ENCODE data around the gene CDH5. TPM values are rescaled to one million over a fixed set of nuclear protein-coding genes. Genes with fewer than 3 reads are reported as not detected.
A peak's percentile ranks its signal among the peaks of the same experiment; 100 is the strongest.

The CDH5 gene
- 0.21 TPM for polyA plus RNA-seq (2013, experiment 1 of 2)
- polyA plus RNA-seq (2013, experiment 2 of 2): 0.25 TPM

GRCh38 chr16:66366433-66367299 is at the start of gene CDH5:
Gene CDH5, plus strand, starts transcription at chr16:66366691. Its CDS starts 12,647 bp downstream, at chr16:66379338.
- Histone ChIP-seq H3K27me3 (ENCODE audit: control insufficient read depth in 3 of 3, insufficient read depth in 3 of 3, low read depth in 1 of 3, low read length in 3 of 3) (no peaks in the 10 kb centered on the region), H3K14ac (ENCODE audit: low read length) (peak within 1 kb of the TSS; percentile 51), H3K4me1 (ENCODE audit: control insufficient read depth in 2 of 2, insufficient read depth in 1 of 2, low read depth in 1 of 2, low read length in 2 of 2) (peaks cover 18 to 27% of the 10 kb centered on the region in 2 donors), H3K9ac (ENCODE audit: low read depth, low read length, poor library complexity) (no peak within 1 kb of the TSS), H2BK12ac (ENCODE audit: low read length) (no peak within 1 kb of the TSS), H3K27ac (replicated peaks; ENCODE audit: low read length) (no peak within 1 kb of the TSS), H3K4me3 (ENCODE audit: low read length in 2 of 2) (no peak within 1 kb of the TSS), H3K4me2 (ENCODE audit: insufficient read depth, low read length, poor library complexity, severe bottlenecking) (no peak within 1 kb of the TSS), H3K18ac (ENCODE audit: low read length) (peak within 1 kb of the TSS; percentile 78), H2AFZ (ENCODE audit: low read length) (peak within 1 kb of the TSS; percentile 71), H2BK5ac (ENCODE audit: low read length) (no peak within 1 kb of the TSS), H3K23ac (ENCODE audit: low read depth, low read length, poor library complexity) (no peak within 1 kb of the TSS), H2BK120ac (ENCODE audit: low read depth, low read length) (peak within 1 kb of the TSS; percentile 2), H3K79me1 (ENCODE audit: low read depth, low read length) (no peaks in the 10 kb centered on the region), H2BK15ac (ENCODE audit: low read length) (peak within 1 kb of the TSS; percentile 34), H3K36me3 (replicated peaks in 1 of 2; ENCODE audit: control insufficient read depth in 2 of 2, insufficient read depth in 2 of 2, low read length in 2 of 2) (no peaks in the 10 kb centered on the region), H2AK5ac (ENCODE audit: low read depth, low read length) (peak within 1 kb of the TSS; percentile 41), H4K8ac (ENCODE audit: low read depth, low read length) (no peak within 1 kb of the TSS), H3K4ac (ENCODE audit: low read length) (no peak within 1 kb of the TSS), H3K9me3 (replicated peaks in 1 of 2; ENCODE audit: control insufficient read depth in 2 of 2, insufficient read depth in 1 of 2, low read depth in 1 of 2, low read length in 2 of 2) (no peaks in the 10 kb centered on the region), H4K91ac (ENCODE audit: low read depth, low read length, poor library complexity) (peak within 1 kb of the TSS; percentile 38)
- no CpG with 5 or more reads among the region's 25 CpGs for WGBS, 2 donors (ENCODE audit: extremely low coverage in 2 of 2, insufficient read length in 2 of 2, insufficient replicate concordance in 1 of 2)
- DNase-seq (ENCODE audit: low spot score): no peak

DNA sequence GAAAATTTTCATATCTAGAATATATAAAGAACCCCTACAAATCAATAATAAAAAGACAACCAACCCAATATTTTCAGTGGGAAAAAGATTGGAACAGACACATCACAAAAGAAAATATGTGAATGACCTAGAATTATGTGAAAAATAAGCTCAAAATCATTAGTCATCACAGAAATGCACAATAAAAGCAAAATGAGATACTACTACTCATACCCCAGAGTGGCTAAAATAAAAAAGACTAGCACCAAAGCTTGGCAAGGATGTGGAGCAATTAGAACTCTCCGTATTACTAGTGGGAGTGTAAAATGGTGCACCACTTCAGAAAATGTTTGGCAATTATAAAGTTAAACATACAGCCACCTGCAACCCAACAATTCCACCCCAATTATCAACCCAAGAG is 48.0 kb upstream of the CDH5 start:
- no peaks in the 10 kb centered on the region for H3K79me1 ChIP-seq (ENCODE audit: low read depth, low read length)
- no peak overlapping the region for H3K4me3 ChIP-seq (ENCODE audit: low read length in 2 of 2)
- H3K9me3 ChIP-seq (replicated peaks in 1 of 2; ENCODE audit: control insufficient read depth in 2 of 2, insufficient read depth in 1 of 2, low read depth in 1 of 2, low read length in 2 of 2): no peaks in the 10 kb centered on the region
- H3K27me3 ChIP-seq (ENCODE audit: control insufficient read depth in 3 of 3, insufficient read depth in 3 of 3, low read depth in 1 of 3, low read length in 3 of 3): no peaks in the 10 kb centered on the region
- no peak overlapping the region for H4K91ac ChIP-seq (ENCODE audit: low read depth, low read length, poor library complexity)
- no peak overlapping the region for H3K14ac ChIP-seq (ENCODE audit: low read length)
- H3K23ac ChIP-seq (ENCODE audit: low read depth, low read length, poor library complexity): no peak overlapping the region
- no peak overlapping the region for H4K8ac ChIP-seq (ENCODE audit: low read depth, low read length)
- H3K18ac ChIP-seq (ENCODE audit: low read length): no peak overlapping the region
- H2BK12ac ChIP-seq (ENCODE audit: low read length): no peak overlapping the region
- no peak overlapping the region for H3K9ac ChIP-seq (ENCODE audit: low read depth, low read length, poor library complexity)
- no peak overlapping the region for H2AK5ac ChIP-seq (ENCODE audit: low read depth, low read length)
- H2BK15ac ChIP-seq (ENCODE audit: low read length): no peak overlapping the region
- WGBS, 2 donors (ENCODE audit: extremely low coverage in 2 of 2, insufficient read length in 2 of 2, insufficient replicate concordance in 1 of 2): no CpG with 5 or more reads among the region's 1 CpG
- H2BK5ac ChIP-seq (ENCODE audit: low read length): no peak overlapping the region
- no peak overlapping the region for H3K27ac ChIP-seq (replicated peaks; ENCODE audit: low read length)
- no peak for DNase-seq (ENCODE audit: low spot score)
- H3K4ac ChIP-seq (ENCODE audit: low read length): no peak overlapping the region
- no peak overlapping the region for H2AFZ ChIP-seq (ENCODE audit: low read length)
- H3K36me3 ChIP-seq (replicated peaks in 1 of 2; ENCODE audit: control insufficient read depth in 2 of 2, insufficient read depth in 2 of 2, low read length in 2 of 2): no peaks in the 10 kb centered on the region
- H2BK120ac ChIP-seq (ENCODE audit: low read depth, low read length): no peak overlapping the region
- no peak overlapping the region for H3K4me2 ChIP-seq (ENCODE audit: insufficient read depth, low read length, poor library complexity, severe bottlenecking)
- H3K4me1 ChIP-seq (ENCODE audit: control insufficient read depth in 2 of 2, insufficient read depth in 1 of 2, low read depth in 1 of 2, low read length in 2 of 2): no peaks in the 10 kb centered on the region

DNA sequence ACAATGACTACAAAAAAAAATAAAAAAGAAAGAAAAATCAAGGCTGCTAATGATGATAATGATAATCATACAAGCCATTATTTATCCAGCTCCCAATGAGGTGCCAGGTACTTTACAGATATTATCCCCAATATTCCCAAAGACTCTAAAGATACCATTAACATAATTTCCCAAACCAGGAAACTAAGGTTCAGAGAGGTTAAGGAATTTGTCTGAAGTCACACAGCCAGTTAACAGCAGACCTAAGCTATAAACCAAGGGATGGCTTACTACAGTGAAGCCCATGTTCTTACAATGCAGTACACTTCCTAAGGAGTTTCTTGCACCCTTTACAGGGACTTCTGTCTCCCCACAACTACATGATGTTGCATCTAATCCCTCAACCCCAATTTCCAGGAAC is 45.7 kb upstream of the CDH5 start:
- no peak overlapping the region for H2AK5ac ChIP-seq (ENCODE audit: low read depth, low read length)
- H4K8ac ChIP-seq (ENCODE audit: low read depth, low read length): no peak overlapping the region
- no peak overlapping the region for H2BK15ac ChIP-seq (ENCODE audit: low read length)
- no peak overlapping the region for H3K27ac ChIP-seq (replicated peaks; ENCODE audit: low read length)
- H2BK12ac ChIP-seq (ENCODE audit: low read length): no peak overlapping the region
- no peak overlapping the region for H3K9ac ChIP-seq (ENCODE audit: low read depth, low read length, poor library complexity)
- H3K18ac ChIP-seq (ENCODE audit: low read length): no peak overlapping the region
- no peaks in the 10 kb centered on the region for H3K79me1 ChIP-seq (ENCODE audit: low read depth, low read length)
- no peak overlapping the region for H3K23ac ChIP-seq (ENCODE audit: low read depth, low read length, poor library complexity)
- no peak overlapping the region for H3K4ac ChIP-seq (ENCODE audit: low read length)
- DNase-seq (ENCODE audit: low spot score): no peak
- no peak overlapping the region for H3K14ac ChIP-seq (ENCODE audit: low read length)
- no peak overlapping the region for H2AFZ ChIP-seq (ENCODE audit: low read length)
- H3K4me2 ChIP-seq (ENCODE audit: insufficient read depth, low read length, poor library complexity, severe bottlenecking): no peak overlapping the region
- H2BK5ac ChIP-seq (ENCODE audit: low read length): no peak overlapping the region
- H3K4me1 ChIP-seq (ENCODE audit: control insufficient read depth in 2 of 2, insufficient read depth in 1 of 2, low read depth in 1 of 2, low read length in 2 of 2): no peaks in the 10 kb centered on the region
- H2BK120ac ChIP-seq (ENCODE audit: low read depth, low read length): no peak overlapping the region
- H3K9me3 ChIP-seq (replicated peaks in 1 of 2; ENCODE audit: control insufficient read depth in 2 of 2, insufficient read depth in 1 of 2, low read depth in 1 of 2, low read length in 2 of 2): no peaks in the 10 kb centered on the region
- no peaks in the 10 kb centered on the region for H3K36me3 ChIP-seq (replicated peaks in 1 of 2; ENCODE audit: control insufficient read depth in 2 of 2, insufficient read depth in 2 of 2, low read length in 2 of 2)
- H3K27me3 ChIP-seq (ENCODE audit: control insufficient read depth in 3 of 3, insufficient read depth in 3 of 3, low read depth in 1 of 3, low read length in 3 of 3): peaks cover 0 to 1% (median 0%) of the 10 kb centered on the region in 3 experiments
- H4K91ac ChIP-seq (ENCODE audit: low read depth, low read length, poor library complexity): no peak overlapping the region
- H3K4me3 ChIP-seq (ENCODE audit: low read length in 2 of 2): no peak overlapping the region

GRCh38 chr16:66322174-66322573 is 44.3 kb upstream of the CDH5 start:
- no peaks in the 10 kb centered on the region for H3K36me3 ChIP-seq (replicated peaks in 1 of 2; ENCODE audit: control insufficient read depth in 2 of 2, insufficient read depth in 2 of 2, low read length in 2 of 2)
- H3K14ac ChIP-seq (ENCODE audit: low read length): no peak overlapping the region
- H3K27ac ChIP-seq (replicated peaks; ENCODE audit: low read length): no peak overlapping the region
- H3K27me3 ChIP-seq (ENCODE audit: control insufficient read depth in 3 of 3, insufficient read depth in 3 of 3, low read depth in 1 of 3, low read length in 3 of 3): peaks cover 0 to 15% (median 0%) of the 10 kb centered on the region in 3 experiments
- DNase-seq (ENCODE audit: low spot score): no peak
- no peak overlapping the region for H3K4me3 ChIP-seq (ENCODE audit: low read length in 2 of 2)
- no peak overlapping the region for H2BK5ac ChIP-seq (ENCODE audit: low read length)
- no peak overlapping the region for H3K18ac ChIP-seq (ENCODE audit: low read length)
- no peak overlapping the region for H2AK5ac ChIP-seq (ENCODE audit: low read depth, low read length)
- H4K8ac ChIP-seq (ENCODE audit: low read depth, low read length): no peak overlapping the region
- no peak overlapping the region for H3K9ac ChIP-seq (ENCODE audit: low read depth, low read length, poor library complexity)
- H2AFZ ChIP-seq (ENCODE audit: low read length): no peak overlapping the region
- peaks cover 0 to under 1% of the 10 kb centered on the region in 2 donors for H3K4me1 ChIP-seq (ENCODE audit: control insufficient read depth in 2 of 2, insufficient read depth in 1 of 2, low read depth in 1 of 2, low read length in 2 of 2)
- H2BK12ac ChIP-seq (ENCODE audit: low read length): no peak overlapping the region
- no CpG with 5 or more reads among the region's 4 CpGs for WGBS, 2 donors (ENCODE audit: extremely low coverage in 2 of 2, insufficient read length in 2 of 2, insufficient replicate concordance in 1 of 2)
- no peak overlapping the region for H3K23ac ChIP-seq (ENCODE audit: low read depth, low read length, poor library complexity)
- H4K91ac ChIP-seq (ENCODE audit: low read depth, low read length, poor library complexity): no peak overlapping the region
- H3K4me2 ChIP-seq (ENCODE audit: insufficient read depth, low read length, poor library complexity, severe bottlenecking): no peak overlapping the region
- H2BK120ac ChIP-seq (ENCODE audit: low read depth, low read length): no peak overlapping the region
- no peaks in the 10 kb centered on the region for H3K9me3 ChIP-seq (replicated peaks in 1 of 2; ENCODE audit: control insufficient read depth in 2 of 2, insufficient read depth in 1 of 2, low read depth in 1 of 2, low read length in 2 of 2)
- H2BK15ac ChIP-seq (ENCODE audit: low read length): no peak overlapping the region
- no peaks in the 10 kb centered on the region for H3K79me1 ChIP-seq (ENCODE audit: low read depth, low read length)
- no peak overlapping the region for H3K4ac ChIP-seq (ENCODE audit: low read length)

Data from neuronal stem cell (in vitro differentiated cells).